ENCODE results near the gene BCOR. TPM values are rescaled to one million over a fixed set of nuclear protein-coding genes. Genes with fewer than 3 reads are reported as not detected.

Gene BCOR
- total RNA-seq, 2 experiments from 2014 or later: 48.0 to 64.3 TPM

DNA sequence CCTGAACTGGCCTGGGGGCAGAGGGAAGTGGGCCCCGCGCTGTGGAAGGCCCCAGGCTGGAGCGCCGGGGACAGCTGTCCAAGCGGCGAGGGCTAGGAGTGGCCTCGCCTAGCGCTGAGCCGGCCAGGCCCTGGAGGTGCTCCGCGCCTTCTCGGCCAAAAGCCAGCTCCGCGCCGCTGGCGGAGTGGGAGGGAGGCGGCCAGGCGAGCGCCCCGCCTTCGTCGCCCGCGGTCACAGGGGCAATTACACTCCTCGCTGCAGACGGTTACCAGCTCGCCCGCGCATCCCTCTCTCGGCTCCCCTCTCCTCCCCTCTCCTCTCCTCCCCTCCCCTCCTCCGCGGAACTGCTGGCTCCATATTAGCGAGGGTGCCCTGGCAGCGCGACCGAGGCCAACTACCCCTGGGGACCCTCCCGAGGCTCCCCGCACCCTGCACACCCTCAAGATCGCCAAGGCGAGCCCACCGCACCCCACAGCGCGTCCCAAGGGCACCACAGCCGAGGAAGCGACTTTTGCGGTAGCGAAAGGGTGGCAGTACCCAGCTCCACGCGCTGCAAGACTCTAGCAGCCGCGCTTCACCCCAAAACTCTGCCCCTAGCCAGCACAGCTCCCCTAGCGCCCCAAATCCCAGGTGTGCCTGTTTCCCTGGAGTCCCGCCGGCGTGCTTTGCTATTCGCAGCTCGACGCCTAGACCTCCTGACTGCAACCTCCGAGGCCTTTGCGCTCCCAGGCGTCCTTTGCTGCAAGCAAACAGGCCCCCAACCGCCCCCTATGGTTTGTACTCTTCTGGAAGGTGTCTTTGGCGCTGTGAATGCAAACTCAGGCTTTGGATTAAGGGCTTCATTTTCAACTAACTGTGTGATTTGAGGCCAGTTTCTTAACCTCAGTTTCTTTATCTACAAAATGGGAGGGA, 91.4 kb downstream of the BCOR start:
- H3K4me1 ChIP-seq (ENCODE audit: insufficient read depth, low read length, poor library complexity, severe bottlenecking): peaks cover 17% of the 10 kb centered on the region
- no peak overlapping the region for H3K27ac ChIP-seq (ENCODE audit: low read depth, low read length, poor library complexity, severe bottlenecking)
- H3K9me2 ChIP-seq (ENCODE audit: insufficient read depth, low read length): no peaks in the 10 kb centered on the region
- H4K20me1 ChIP-seq (ENCODE audit: insufficient read depth, low read length): no peaks in the 10 kb centered on the region
- no peak overlapping the region for H2AFZ ChIP-seq (ENCODE audit: low read length)
- H3K4me2 ChIP-seq (ENCODE audit: low read length): no peak overlapping the region
- H3K36me3 ChIP-seq (ENCODE audit: insufficient read depth, low read length): no peaks in the 10 kb centered on the region
- DNase-seq (ENCODE audit: low spot score): no peak
- CTCF ChIA-PET (ENCODE audit: unreplicated experiment): interaction anchor here (0.5 kb wide), 1 partner anchor 60 kb away, joined by 3 read pairs; no protein-coding TSS in a partner anchor
- H3K4me3 ChIP-seq (ENCODE audit: low read depth, low read length, poor library complexity, severe bottlenecking): no peak overlapping the region
- POLR2A ChIA-PET: no interaction called here
- no peaks in the 10 kb centered on the region for H3K79me2 ChIP-seq (ENCODE audit: insufficient read depth, low read depth, low read length)
- intact Hi-C loops (cut with micrococcal nuclease; ENCODE audit: unreplicated experiment): no loop called here
- TF ChIP-seq EZH2phosphoT487 (IDR thresholded peaks at IDR 0.05; ENCODE audit: borderline replicate concordance, low read depth, low read length): no peak
- TF ChIP-seq CTCF (conservative IDR thresholded peaks at IDR 0.05; ENCODE audit: low read length): no peak
- no peaks in the 10 kb centered on the region for H3K9me3 ChIP-seq (ENCODE audit: low read length)
- BruUV-seq (replicated peaks): no TSS peak

- BruUV-seq (replicated peaks): no TSS peak
- no peak for TF ChIP-seq EZH2phosphoT487 (IDR thresholded peaks at IDR 0.05; ENCODE audit: borderline replicate concordance, low read depth, low read length)
- TF ChIP-seq CTCF (conservative IDR thresholded peaks at IDR 0.05; ENCODE audit: low read length): no peak
Observed at GRCh38 chrX:40005292-40006011, 92.3 kb downstream of the BCOR start.

More at GRCh38 chrX:40005292-40006011, 92.3 kb downstream of the BCOR start:
- H3K9me2 ChIP-seq (ENCODE audit: insufficient read depth, low read length): no peaks in the 10 kb centered on the region
- H3K36me3 ChIP-seq (ENCODE audit: insufficient read depth, low read length): no peaks in the 10 kb centered on the region
- no peak overlapping the region for H3K27ac ChIP-seq (ENCODE audit: low read depth, low read length, poor library complexity, severe bottlenecking)
- DNase-seq (ENCODE audit: low spot score): no peak
- H3K4me1 ChIP-seq (ENCODE audit: insufficient read depth, low read length, poor library complexity, severe bottlenecking): peaks cover 17% of the 10 kb centered on the region
- no peaks in the 10 kb centered on the region for H3K9me3 ChIP-seq (ENCODE audit: low read length)
- ChIA-PET CTCF (ENCODE audit: unreplicated experiment) (no interaction called here), POLR2A (no interaction called here)
- H3K79me2 ChIP-seq (ENCODE audit: insufficient read depth, low read depth, low read length): no peaks in the 10 kb centered on the region
- no peak overlapping the region for H3K4me3 ChIP-seq (ENCODE audit: low read depth, low read length, poor library complexity, severe bottlenecking)
- peak overlapping the region; percentile 50; the same call in 1 of the 2 replicates for H3K4me2 ChIP-seq (ENCODE audit: low read length)
- no peak overlapping the region for H2AFZ ChIP-seq (ENCODE audit: low read length)
- no peaks in the 10 kb centered on the region for H4K20me1 ChIP-seq (ENCODE audit: insufficient read depth, low read length)
- intact Hi-C loops (cut with micrococcal nuclease; ENCODE audit: unreplicated experiment): no loop called here
